Nucleus accumbens (tissue), 56 donors: ENCODE data around the gene NTM.

ENCODE experiments used
- DNase-seq, 56 donors: peaks; one replicate each; lab custom pipeline; 2025; lab: John Stamatoyannopoulos, UW

NTM gene

DNA sequence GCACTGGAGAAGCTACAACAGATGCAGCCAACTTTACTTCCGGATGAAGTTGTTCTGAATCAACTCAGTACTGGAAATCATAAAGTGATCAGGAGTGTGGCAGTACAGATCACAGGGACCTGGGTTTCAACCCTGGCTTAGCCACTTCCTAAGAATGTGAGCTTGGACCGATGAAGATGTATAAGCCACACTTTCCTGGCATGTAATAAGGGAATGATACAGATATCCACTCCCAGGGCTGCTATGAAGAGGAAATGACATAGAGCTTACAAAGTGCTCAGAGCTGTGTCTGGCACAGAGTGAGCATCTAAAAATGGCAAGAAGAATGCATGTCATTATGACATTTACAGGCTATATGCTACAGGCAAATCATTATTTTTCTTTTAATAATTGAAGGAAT is 378.7 kb downstream of the NTM start:
- no peak for DNase-seq

DNA sequence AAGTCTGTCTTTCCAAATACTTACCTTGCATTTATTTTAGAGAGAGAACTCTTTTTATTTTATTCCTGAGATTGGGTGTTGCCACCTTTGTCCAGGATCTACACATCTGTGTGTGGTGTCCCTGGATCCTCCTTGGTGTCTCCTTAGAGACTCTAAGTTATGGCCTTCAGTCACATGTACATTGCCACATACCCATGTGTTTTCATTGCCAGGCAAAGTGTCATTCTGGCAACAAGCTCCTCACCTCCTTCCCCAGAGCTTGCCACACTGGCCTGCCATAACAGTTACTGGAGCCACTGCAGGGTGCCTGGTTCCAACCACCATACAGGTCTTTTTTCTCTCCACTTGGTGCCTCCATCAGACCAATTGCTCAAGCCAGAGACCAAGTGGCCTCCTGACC is 379.7 kb downstream of the NTM start:
- no peak for DNase-seq

DNA sequence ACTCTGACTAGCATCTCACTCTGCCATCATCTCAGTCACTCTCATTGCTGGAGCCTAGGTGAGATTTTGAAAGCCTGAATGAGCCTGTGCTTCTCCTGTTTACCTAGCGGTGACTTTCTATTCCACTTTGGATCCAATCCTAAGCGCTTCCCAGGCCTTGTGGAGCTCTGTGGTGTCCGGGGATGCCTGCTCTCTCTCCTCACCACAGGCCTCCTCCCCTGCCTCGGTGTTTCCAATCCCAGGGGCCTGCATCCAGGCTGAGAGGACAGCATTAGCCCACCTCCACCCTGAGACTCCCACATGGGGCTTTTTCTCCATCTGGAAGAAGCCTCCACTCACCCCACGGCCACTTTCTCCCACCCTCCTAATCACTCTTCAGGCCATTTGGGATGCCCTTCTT is 380.3 kb downstream of the NTM start:
- DNase-seq = no peak

DNA sequence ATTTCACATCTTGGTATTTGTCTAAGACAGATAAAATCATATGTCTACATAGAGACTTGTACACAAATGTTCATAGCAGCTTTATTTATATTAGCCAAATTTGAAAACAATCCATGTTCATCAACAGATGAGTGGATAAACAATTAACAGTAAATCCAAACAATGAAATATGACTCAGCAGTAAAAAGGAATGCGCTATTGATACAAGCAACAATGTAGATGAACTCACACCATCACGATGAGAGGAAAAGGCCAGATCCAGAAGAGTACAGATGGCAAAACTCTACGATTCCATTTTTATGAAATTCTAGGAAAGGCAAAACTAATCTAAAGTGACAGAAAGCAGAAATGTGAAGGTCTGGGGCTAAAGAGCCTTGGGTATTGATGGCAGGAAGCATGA is 384.3 kb downstream of the NTM start:
- no peak for DNase-seq

DNA sequence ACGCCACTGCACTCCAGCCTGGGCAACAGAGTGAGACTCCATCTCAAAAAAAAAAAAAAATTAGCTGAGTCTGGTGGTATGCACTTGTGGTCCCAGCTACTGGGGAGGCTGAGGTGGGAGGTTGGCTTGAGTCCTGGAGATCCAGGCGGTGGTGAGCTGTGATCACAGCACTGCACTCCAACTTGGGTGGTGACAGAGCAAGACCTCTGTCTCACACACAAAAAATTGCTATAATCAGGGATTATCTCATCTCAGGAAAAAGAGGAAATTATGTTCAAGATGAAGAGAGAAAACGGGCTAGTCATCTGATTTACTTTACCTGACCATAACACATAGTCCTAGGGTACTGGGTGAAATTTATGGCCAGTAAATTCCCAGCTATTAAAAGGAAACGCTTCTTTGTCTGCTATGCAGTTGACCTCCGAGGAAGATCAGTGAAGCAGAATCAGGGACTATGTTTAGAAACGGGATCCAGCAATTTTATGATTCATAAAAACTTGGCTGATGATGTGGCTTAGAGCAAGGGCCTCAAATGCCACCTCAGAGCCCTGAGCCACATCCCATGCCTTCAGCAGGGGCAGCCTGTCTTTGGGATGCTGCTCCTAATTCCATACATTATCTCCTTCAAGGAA is 386.2 kb downstream of the NTM start:
- DNase-seq = no peak

DNA sequence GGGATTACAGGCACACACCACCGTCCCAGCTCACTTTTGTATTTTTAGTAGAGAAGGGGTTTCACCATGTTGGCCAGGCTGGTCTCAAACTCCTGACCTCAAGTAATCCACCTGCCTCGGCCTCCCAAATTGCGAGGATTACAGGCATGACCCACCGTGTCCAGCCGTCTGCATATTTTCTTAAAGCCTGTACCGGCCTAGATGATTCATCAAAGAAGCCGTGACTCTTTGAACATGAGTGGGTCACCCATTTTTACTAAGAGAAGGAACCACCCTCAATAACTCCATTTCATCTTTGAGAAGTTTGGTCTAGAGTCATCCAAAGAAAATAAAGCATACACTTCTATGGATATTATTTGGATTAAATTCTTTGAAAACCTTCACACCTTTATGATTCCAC is 388.3 kb downstream of the NTM start:
- no peak for DNase-seq

DNA sequence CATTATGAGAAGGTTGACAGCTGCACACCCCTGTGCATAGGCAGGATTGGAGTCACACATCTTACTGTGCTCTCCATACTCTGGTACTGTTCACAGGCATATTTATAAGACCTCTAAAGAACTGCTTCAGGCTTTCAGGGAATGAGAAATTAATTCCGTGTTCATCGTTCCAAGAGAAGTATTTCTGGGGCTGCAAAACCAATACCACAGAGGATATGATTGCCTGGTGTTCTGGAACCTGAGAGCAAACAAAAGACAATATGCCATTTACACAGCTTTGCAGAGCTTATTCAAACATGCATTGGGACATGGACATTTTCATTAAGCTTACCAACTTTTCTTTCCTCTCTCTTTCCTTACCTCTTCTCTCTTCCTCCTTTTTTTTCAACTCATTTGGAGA is 388.7 kb downstream of the NTM start:
- no peak for DNase-seq

DNA sequence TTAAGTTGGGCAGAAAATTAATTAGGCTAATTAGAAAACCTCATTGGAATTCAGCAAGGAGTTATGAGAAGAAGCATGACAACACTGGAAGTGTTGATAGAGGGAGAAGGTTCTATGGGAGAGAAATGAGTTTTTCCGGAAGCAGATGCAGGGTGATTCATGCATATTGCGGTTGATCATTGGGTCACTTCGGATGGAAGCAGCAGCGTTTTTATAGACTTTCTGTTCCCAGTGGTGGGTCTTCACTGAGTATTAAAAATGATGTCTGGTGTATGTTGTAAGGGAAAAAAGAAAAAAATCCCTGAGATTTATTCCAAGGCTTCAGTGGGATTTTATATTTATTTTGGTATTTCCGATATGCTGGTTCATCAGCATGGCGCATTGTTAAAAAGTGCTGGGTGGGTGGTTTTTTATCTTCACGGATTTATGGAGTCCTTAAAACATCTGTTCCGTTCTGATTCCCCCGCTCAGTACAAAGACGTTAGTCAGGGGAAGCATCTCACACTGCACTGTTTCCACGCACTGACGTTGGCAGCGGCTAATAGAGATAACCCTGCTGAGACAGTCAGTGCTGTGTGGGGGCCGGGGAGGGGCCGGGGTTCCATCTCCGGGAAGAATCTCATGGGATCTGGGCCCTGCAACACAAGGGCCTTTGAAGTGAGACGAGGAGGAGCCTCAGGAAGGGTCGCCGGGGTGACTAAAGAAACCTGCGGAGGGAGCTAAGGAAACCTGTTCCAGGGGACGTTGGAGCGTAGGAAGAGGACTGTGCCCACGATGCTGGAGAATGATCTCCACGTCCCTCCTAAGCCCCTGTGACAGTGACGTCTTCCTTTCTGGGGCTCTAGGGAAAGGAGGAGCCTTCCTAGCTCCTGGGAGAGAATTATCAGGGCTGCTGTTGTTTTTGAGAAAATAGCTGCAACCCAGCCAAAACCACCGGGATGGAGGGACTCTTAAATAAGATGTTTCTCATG is 390.0 kb downstream of the NTM start:
- DNase-seq = peak in 30 of 56 donors; percentile 5 to 55 (median 25)

DNA sequence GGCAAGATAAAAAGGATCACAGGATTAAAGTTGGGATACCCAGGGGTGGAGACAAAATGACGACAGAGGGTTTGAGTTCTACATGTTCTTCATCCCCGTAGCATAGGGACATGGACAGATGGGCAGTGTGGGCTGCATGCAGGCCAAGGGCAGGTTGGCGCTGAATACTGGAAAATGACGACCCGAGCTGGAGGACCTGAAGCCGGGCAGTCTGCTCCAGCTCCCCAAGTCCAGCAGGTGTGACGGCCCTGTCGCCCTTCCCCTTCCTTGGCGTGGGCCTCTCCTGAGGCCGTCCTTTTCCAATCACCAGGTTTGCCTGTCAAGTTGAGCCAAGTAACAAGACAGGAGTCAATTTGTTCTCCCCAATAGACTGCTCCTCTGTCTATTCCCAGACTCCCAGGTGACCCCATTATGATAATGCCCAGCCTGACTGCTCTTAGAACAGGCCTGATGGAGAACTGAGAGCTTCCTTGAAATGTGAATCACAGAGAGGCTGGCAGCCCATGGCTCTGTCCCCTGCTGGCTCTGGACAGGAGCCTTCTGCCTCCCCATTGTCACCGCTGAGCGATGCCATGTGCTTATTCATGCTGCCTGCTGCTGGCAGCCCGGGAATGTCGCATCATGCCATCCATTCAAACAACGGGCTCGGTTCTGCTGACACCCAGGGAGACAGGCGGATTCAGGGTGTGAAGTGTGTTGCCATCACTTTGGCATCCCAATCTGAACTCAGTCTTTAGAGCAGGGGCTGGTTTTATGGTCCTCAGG is 392.1 kb downstream of the NTM start:
- DNase-seq = peak in 47 of 56 donors; percentile 2 to 85 (median 44)

DNA sequence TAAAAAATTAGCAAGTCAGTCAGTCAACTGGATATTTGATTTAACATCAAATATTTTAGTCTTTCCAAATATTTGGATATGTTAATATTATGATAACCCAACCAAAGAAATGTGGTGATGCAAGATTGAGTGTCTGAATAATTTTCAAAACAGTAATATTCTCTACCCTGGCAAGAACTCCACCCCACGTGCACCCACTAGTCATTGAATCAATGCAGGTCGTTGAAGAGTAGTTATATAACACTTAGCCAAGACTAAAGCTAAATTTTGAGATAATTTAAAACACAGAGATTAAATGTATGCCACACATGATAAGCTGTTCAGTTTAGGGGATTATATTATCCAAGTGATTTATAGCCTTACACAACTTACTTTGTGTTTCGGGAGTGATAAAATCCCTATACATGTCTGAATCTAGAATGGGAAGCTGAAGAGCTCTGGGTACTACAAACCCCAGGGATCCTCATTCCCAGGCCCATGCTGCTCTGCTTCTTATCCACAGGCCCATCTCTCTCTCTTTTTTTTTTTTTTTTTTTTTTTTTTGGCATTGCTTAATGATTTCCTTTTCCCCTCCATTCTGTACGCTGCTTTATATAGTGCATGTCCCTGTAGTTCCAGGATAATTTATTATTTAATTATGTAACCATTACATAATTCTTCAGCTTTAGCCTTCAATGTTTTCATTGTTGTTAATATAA is 392.9 kb downstream of the NTM start:
- DNase-seq = peak in 4 of 56 donors; percentile 2 to 19 (median 3)

DNA sequence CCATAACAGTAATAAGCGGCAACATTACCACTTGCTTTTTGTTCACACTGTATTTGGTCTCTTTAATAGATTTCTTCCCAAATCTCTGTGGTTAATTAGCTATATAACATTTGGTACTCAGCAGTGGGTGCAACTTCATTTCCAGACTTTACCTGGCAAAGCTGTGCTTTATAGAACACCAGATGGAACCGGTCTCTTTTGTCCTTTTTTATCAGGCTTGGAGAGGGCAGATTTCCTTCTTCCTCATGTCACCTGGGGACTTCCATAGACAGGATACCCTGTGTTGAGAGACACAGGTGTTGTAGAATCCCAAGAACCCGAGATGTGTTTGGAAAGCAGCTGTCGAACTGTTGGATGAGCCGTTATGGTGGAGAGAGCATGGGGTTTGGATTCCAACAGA is 393.7 kb downstream of the NTM start:
- DNase-seq = no peak

DNA sequence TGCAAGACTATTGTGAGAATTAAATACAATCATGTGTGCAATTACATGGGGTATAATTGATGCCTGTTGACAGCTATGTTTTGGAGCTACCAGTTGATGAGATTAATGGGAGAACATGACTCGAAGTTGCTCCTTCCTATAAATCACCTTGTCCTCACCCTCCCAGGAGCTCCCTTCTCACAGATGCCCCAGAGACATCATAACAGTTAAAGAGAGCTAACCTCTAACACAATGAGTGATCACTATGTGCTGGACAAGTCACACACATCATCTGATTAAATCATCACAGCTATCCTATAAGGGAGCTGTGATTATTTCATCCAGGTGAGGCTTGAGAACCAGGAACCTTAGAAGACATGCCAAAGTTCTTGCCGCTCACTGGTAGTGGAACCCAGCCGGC is 394.2 kb downstream of the NTM start:
- no peak for DNase-seq

DNA sequence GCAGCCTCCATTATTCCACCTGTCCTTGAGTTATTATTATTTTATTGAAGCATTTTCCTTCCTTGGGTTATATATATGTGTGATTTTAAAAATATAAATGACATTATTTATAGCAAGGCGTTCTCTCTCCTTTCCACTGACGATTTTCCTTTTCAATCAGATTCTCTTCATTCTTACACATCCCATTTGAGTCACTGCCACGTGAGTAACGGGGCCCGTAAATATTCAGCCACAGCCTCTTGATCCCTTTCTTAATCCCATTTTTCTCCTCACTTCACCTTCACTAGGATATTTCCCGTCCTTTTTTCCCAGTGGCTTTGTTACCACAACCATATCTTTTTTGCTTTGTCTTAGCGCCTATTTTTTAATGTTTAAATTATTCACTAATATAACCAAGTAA is 396.2 kb downstream of the NTM start:
- no peak for DNase-seq

DNA sequence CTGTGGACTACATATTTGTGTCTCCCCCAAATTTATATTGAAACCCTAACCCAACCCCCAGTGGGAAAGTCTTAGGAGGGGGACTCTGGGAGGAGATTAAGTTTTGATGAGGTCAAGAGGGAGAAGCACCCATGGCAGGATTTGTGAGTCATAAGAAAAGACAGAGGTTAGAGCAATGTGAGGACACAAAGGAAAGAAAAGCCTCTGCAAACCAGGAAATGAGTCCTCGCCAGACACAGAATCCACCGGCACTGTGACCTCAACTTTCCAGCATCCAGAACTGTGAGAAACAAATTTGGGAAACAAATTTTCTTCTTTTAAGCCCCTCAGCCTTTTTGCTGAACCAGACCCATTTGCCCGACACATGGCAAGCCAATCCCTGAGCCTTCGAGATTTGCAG is 397.0 kb downstream of the NTM start:
- DNase-seq = no peak

DNA sequence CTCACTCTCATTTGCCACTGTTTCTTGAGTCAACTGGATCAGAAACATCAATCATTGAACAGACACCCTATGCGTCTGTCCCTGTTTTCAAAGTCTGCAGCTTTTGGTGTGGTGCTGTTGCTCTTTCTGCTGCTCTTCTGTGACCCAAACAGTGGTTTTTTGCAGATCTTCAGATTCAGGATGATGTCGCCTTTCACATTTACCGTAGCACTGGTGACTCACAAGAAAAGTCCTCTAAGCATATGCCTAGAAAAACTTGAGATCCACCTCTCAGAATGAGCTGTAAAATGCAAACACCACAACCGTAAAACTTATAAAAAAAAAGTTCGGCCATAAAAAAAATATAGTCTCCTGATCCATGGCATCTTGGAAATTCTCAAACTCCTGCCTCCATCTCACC is 400.4 kb downstream of the NTM start:
- DNase-seq = no peak

DNA sequence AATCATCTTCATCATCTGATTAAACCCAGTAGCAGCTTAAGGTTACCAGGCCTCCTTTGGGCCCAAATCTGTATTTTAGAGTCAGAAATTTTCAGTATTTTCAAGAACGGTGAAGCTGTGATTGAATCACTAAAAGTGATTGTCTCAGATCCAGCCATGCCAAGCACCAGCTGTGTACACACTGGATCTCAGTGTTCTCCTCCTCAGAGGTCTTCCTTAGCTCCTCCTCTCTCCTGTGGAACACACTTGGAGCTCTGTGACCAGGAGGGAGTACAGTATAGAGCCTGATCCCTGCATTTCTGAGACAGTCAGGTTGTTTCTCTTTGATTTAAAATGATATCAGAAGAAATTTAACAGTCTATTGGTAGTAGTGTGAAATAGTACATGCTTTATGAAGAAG is 401.1 kb downstream of the NTM start:
- DNase-seq = no peak

DNA sequence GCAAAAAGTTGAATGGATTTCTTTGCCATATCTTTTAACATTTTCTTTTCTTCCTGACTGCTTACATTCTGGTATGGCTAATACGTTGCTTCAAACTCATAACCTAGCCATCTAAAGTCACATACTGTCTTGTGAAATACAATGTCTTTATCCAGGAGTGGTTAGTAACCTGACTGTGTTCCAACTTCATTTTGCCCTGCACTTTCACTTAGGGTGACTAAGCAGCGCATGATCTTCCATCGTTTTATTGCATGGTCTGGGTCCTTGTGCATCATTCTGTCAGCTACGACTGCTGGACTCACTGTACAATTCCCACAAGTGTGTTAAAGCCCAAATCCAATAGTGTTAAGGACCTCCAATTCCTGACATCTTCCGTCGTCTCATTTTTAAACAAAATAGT is 403.2 kb downstream of the NTM start:
- no peak for DNase-seq

DNA sequence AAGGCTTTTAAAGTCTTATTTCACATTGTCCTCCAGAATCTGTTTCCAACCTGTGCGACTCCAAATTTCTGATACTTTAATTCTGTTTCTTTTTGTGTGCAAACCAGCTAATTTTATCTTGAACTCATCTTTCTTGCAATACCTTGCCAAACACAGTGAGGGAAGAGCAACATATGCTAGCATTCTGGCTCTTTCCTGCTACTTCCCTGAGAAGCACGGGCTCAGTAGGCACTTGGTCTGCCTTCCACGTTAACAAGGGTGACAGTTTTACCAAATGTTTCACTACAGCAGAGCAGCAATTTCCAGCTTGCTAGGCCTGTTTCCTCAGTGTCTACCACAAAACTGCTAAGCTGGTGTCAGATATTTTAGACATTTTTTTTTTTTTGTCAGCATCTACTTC is 405.8 kb downstream of the NTM start:
- no peak for DNase-seq

DNA sequence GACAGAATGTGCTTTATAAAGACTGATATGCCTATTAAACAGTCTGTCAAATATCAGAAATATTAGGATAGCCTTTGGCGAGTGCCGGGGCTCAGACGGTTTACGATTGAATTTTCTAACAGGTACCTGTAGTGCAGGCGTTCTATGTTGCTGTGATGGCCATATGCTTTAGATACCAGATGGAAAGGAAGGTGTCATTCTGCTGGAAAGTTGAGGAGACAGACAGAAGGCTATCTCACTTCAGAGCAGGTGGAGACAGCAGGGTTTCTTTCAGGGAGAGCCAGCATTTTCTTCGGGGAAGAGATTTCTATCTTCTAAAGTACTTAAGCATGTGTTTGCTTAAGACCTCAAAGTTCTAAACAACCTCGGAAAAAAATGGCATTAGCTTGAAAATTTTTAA is 415.4 kb downstream of the NTM start:
- no peak for DNase-seq

DNA sequence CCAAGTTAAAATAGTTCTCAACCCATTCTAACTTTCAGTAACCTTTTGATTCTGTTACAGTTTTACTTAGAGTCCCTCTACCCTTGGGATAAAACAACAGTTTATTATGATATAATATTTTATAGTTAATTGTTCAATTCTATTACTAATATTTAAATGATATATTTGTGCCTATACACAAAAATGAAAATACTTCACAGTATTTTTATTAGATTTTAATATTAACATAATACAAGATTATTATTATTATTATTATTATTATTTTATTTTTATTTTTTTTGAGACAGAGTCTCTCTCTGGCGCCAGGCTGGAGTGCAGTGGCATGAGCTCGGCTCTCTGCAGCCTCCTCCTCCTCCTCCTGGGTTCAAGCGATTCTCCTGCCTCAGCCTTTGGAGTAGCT is 416.7 kb downstream of the NTM start:
- DNase-seq = no peak

DNA sequence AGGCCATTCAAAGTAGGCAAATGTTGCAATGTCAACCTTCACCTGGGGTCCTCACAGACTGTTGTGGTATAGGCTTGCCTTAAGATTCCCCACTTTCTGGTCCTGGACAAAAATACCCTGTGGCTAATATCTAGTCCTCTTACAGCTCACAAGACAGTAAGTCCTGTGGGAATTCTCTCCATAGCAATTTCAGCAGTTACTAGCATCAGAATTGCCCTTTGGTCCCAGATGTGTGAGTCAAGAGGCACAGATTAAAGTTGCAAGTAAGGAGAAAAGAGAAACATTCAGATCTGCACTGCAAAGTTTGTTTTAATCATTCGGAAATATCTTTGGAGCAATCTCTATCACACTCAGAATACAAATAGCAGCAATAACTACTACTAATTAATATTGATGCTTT is 420.2 kb downstream of the NTM start:
- no peak for DNase-seq
